ENCODE data around the gene ENTREP1. TPM values are rescaled to one million over a fixed set of nuclear protein-coding genes. Genes with fewer than 3 reads are reported as not detected.
"Not testable (repeated sequence)": the region's sequence is repeated elsewhere in the genome, so short reads cannot be mapped to it uniquely, and the experiment has no call there.

ENTREP1 gene
- total and polyA plus RNA-seq, 9 donors, result 17.7 to 36.9 (median 24.5) TPM

DNA sequence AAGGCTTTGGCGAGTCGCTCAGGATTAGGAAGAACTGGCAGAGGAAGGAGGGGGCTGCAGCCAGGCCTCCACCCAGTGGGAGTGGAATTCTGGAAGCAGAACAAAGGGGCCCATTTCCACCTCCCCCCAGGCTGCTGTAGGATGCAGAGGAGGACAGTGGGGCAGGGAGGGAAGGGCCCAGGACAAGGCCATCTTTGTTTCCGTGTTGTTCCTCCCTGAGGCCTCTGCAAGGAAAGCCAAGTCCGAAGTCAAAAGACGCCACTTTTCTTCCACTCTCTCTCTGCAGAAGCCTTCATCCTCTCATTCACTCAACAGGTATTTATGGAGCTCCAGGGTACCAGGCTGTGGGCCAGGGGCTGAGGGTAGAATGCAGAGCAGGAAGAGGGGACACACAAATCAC lies 70.7 kb downstream of the ENTREP1 start:
- no peak for DNase-seq
- Histone ChIP-seq H3K27me3 (no peaks in the 10 kb centered on the region), H3K4me1 (ENCODE audit: insufficient read depth) (peaks cover 14% of the 10 kb centered on the region), H3K4me3 (no peak overlapping the region), H3K36me3 (no peaks in the 10 kb centered on the region), H3K9me3 (no peaks in the 10 kb centered on the region), H3K27ac (no peak overlapping the region)
- TF ChIP-seq POLR2A (IDR thresholded peaks at IDR 0.05) (no peak), EP300 (IDR thresholded peaks at IDR 0.05) (no peak)
- TF ChIP-seq, protein P1, sequence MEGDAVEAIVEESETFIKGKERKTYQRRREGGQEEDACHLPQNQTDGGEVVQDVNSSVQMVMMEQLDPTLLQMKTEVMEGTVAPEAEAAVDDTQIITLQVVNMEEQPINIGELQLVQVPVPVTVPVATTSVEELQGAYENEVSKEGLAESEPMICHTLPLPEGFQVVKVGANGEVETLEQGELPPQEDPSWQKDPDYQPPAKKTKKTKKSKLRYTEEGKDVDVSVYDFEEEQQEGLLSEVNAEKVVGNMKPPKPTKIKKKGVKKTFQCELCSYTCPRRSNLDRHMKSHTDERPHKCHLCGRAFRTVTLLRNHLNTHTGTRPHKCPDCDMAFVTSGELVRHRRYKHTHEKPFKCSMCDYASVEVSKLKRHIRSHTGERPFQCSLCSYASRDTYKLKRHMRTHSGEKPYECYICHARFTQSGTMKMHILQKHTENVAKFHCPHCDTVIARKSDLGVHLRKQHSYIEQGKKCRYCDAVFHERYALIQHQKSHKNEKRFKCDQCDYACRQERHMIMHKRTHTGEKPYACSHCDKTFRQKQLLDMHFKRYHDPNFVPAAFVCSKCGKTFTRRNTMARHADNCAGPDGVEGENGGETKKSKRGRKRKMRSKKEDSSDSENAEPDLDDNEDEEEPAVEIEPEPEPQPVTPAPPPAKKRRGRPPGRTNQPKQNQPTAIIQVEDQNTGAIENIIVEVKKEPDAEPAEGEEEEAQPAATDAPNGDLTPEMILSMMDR (IDR thresholded peaks at IDR 0.05), result no peak
- 63 to 84% (median 80%) methylated on average over 5 of the region's 5 CpGs for WGBS, 3 donors
- intact Hi-C loops (cut with DNase I), result loop anchor here in 1 of 4 donors (1.0 to 10.0 kb wide), 2 partner anchors 171 to 250 kb away; no protein-coding TSS in a partner anchor

DNA sequence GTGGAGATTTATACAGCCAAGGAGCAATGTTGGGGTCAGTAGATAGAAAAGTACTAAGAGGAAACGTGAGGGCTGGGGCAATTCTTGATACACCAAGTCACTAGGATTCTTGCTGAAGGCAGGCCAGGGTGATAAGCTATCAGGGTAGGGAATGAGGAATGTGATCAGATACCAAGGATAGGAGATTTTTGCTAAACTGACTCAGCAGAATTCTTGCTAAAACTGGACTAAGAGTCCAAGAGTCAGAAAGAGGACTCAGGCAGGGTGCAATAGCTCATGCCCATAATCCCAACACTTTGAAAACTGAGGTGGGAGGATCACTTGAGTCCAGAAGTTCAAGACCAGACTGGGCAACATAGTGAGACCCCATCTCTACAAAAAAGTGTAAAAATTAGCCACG lies 71.7 kb downstream of the ENTREP1 start:
- no peak for DNase-seq
- no peaks in the 10 kb centered on the region for H3K27me3 ChIP-seq
- no peak for TF ChIP-seq EP300 (IDR thresholded peaks at IDR 0.05)
- TF ChIP-seq POLR2A (IDR thresholded peaks at IDR 0.05), result no peak
- TF ChIP-seq, protein P1 (IDR thresholded peaks at IDR 0.05), result no peak
- intact Hi-C loops (cut with DNase I), result loop anchor here in 1 of 4 donors (1.0 to 10.0 kb wide), 2 partner anchors 172 to 251 kb away; no protein-coding TSS in a partner anchor
- H3K36me3 ChIP-seq, result no peaks in the 10 kb centered on the region
- H3K4me1 ChIP-seq (ENCODE audit: insufficient read depth), result peaks cover 10% of the 10 kb centered on the region
- WGBS, 3 donors, result 85 to 92% (median 88%) methylated on average over 2 of the region's 2 CpGs
- H3K27ac ChIP-seq, result no peak overlapping the region
- H3K9me3 ChIP-seq, result no peaks in the 10 kb centered on the region
- no peak overlapping the region for H3K4me3 ChIP-seq

DNA sequence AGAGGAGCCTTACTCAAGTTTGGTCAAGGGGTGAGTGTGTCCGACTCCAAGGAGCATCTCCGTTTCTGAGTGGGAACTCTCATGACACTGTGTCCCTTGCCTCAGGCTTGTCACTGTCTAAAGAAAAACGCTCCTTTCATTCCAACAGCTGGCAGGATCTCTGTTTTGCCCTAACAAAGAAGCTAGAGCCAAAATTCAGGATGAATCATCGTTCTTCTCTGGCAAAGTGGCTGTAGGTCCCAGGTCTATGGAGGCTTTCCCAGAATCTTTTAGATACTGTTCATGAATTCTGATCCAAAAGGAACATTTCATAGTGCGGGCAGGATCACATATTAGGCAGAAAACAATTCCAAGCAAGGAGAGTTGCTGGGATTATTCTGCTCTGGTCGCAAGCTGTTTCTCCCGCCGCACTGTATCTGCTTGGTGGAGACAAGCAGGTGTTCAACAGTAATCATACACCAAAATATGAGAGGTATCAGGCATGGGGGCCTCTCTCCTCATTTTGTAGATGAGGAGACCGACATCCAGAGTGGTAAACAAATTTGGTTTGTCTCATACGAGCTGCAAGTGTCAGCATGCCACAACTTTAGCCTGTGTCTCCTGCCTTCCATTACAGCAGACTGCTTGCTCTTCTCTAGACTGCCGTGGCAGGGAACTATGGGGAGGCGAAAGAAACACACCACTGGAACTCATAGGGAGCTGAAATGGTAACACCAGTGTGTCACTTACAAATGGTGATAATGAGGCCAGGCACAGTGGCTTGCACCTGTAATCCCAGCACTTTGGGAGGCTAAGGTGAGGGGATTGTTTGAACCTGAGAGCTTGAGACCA lies 72.6 kb downstream of the ENTREP1 start:
- DNase-seq, result no peak
- Histone ChIP-seq H3K4me1 (ENCODE audit: insufficient read depth) (peaks cover 6% of the 10 kb centered on the region), H3K4me3 (no peak overlapping the region), H3K9me3 (no peaks in the 10 kb centered on the region), H3K36me3 (no peaks in the 10 kb centered on the region), H3K27me3 (no peaks in the 10 kb centered on the region), H3K27ac (peak overlapping the region; percentile 33 to 57)
- 17 to 24% (median 20%) methylated on average over 12 of the region's 12 CpGs for WGBS, 3 donors
- intact Hi-C loops (cut with DNase I), result loop anchor here in 1 of 4 donors (10.0 kb wide), 1 partner anchor 173 kb away; no protein-coding TSS in a partner anchor
- TF ChIP-seq EP300 (IDR thresholded peaks at IDR 0.05) (no peak), POLR2A (IDR thresholded peaks at IDR 0.05) (no peak)
- TF ChIP-seq, protein P1 (IDR thresholded peaks at IDR 0.05), result no peak

DNA sequence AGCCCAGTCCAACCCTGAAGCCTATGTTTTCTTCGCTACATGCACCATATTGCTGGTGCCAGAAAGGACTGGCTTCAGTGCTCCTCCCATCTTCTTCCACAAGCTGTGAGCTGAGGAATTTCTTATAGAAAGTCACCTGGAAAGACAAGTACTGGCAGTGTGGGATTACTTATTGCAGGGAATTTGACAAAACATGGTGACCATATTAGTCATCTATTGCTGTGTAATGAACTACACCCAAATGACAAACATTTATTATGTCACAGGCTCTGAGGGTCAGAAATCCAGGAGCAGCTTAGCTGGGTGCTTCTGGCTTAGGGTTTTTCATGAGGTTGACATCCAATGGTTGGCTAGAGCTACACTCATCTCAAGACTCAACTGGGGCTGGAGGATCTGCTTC lies 75.5 kb downstream of the ENTREP1 start:
- 96 to 100% (median 97%) methylated on average over 1 of the region's 1 CpG for WGBS, 3 donors
- no peak for DNase-seq
- Histone ChIP-seq H3K9me3 (no peaks in the 10 kb centered on the region), H3K27ac (no peak overlapping the region), H3K4me3 (no peak overlapping the region), H3K27me3 (no peaks in the 10 kb centered on the region), H3K4me1 (ENCODE audit: insufficient read depth) (peaks cover 6% of the 10 kb centered on the region), H3K36me3 (no peaks in the 10 kb centered on the region)
- intact Hi-C loops (cut with DNase I), result no loop called here
- TF ChIP-seq, protein P1 (IDR thresholded peaks at IDR 0.05), result no peak
- TF ChIP-seq EP300 (IDR thresholded peaks at IDR 0.05) (no peak), POLR2A (IDR thresholded peaks at IDR 0.05) (no peak)

DNA sequence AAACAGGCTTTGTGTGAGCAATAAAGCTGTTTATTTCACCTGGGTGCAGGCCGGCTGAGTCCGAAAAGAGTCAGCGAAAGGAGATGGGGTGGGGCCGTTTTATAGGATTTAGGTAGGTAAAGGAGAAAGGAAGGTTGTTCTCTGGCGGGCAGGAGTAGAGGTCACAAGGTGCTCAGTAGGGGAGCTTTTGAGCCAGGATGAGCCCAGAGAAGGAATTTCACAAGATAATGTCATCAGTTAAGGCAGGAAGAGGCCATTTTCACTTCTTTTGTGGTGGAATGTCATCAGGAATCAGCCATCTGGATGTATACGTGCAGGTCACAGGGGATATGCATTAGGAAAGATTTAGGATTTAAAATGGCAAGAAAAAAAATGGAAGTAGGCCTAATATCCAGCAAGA lies 84.9 kb downstream of the ENTREP1 start:
- WGBS, 3 donors, result 88 to 93% (median 93%) methylated on average over 6 of the region's 6 CpGs
- H3K4me1 ChIP-seq (ENCODE audit: insufficient read depth); H3K9me3 ChIP-seq; H3K36me3 ChIP-seq; H3K4me3 ChIP-seq; intact Hi-C loops (cut with DNase I); H3K27me3 ChIP-seq; DNase-seq; H3K27ac ChIP-seq: not testable (repeated sequence)

Data from ovary (tissue), 9 donors.